Cardiac fibroblast (primary cell): Measurements from ENCODE around the gene PCDH9.
"Not testable (repeated sequence)": the region's sequence is repeated elsewhere in the genome, so short reads cannot be mapped to it uniquely, and the experiment has no call there.

Experiments used
- DNase-seq, 2 donors: peaks; one replicate each; pipeline versions ENCODE4 v3.0.0 to v3.0.0-alpha.2; 2010; ENCODE audit warnings: low read depth in 2 of 2
- H3K4me3 ChIP-seq, 2 donors: replicated peaks in 1 of 2; 1 replicate in 1 of 2; 2 replicates in 1 of 2; pipeline ENCODE4 v1.5.1; 2011; ENCODE audit warnings: low read depth in 2 of 2, low read length in 2 of 2, mild to moderate bottlenecking in 2 of 2, moderate library complexity in 1 of 2
- TF ChIP-seq, protein P1 (sequence below): IDR thresholded peaks from one replicate; pipeline ENCODE4 v1.5.1; 2011; ENCODE audit warnings: low read depth, mild to moderate bottlenecking, low read length, inconsistent platforms

PCDH9 gene

DNA sequence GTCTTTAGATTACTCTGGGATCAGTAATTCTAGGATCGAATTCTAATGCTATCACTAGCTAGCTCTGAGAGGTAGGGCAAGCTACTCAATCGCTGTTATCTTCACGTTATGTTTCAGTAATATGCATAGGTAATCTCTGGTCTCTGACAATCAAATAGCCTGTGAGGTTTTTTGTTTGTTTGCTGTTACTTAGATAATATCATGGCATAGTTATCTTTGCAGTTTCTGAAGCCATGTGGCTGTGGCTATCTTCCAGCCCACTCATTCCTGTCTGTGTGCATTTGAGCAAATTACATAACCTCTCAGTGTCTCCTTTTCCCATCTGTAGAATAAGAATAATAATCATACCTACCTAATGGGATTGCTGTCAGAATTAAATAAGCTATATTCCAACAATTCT lies 330.2 kb downstream of the PCDH9 start:
- peak in 1 of 2 donors; percentile 13 for DNase-seq
- TF ChIP-seq, protein P1, sequence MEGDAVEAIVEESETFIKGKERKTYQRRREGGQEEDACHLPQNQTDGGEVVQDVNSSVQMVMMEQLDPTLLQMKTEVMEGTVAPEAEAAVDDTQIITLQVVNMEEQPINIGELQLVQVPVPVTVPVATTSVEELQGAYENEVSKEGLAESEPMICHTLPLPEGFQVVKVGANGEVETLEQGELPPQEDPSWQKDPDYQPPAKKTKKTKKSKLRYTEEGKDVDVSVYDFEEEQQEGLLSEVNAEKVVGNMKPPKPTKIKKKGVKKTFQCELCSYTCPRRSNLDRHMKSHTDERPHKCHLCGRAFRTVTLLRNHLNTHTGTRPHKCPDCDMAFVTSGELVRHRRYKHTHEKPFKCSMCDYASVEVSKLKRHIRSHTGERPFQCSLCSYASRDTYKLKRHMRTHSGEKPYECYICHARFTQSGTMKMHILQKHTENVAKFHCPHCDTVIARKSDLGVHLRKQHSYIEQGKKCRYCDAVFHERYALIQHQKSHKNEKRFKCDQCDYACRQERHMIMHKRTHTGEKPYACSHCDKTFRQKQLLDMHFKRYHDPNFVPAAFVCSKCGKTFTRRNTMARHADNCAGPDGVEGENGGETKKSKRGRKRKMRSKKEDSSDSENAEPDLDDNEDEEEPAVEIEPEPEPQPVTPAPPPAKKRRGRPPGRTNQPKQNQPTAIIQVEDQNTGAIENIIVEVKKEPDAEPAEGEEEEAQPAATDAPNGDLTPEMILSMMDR, result no peak
- H3K4me3 ChIP-seq, result no peak overlapping the region

DNA sequence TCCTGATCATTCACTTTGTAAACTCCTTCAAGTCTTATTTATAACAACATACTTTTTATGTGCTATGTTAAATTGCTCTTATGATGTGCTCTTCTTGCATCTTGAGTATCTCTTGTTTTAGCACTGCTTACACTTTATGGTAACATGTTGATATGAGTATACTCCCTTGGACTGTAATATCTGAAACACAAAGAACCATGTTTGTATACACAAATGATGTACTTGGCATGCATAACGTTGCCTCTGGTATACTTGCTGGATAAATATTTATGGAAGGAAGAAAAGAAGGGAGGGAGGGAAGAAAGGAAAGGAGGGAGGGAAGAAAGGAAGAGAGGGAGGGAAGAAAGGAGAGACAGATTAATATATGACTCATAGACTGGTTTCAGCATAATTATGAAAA lies 333.2 kb downstream of the PCDH9 start:
- no peak overlapping the region for H3K4me3 ChIP-seq
- no peak for DNase-seq
- TF ChIP-seq, protein P1, result no peak

DNA sequence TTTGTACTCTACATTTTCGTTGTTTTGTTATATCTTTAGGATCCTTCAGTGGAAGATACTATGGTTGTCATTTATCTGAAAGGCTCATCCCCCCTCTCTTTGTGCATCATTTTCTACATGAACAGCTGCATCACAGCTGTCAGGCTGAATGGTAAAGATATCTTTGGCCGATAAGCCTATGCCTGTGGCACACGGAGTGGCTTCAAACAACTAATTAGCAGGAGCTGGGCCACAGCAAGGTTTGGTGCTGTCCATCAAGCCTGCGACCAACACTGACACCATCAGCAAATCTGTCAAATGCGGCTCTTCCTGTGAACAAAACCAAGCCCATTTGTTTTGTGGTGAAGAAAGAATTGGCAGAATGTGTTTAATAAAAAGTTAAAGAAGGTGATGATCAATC lies 334.4 kb downstream of the PCDH9 start:
- DNase-seq, result no peak
- TF ChIP-seq, protein P1, result no peak
- no peak overlapping the region for H3K4me3 ChIP-seq

DNA sequence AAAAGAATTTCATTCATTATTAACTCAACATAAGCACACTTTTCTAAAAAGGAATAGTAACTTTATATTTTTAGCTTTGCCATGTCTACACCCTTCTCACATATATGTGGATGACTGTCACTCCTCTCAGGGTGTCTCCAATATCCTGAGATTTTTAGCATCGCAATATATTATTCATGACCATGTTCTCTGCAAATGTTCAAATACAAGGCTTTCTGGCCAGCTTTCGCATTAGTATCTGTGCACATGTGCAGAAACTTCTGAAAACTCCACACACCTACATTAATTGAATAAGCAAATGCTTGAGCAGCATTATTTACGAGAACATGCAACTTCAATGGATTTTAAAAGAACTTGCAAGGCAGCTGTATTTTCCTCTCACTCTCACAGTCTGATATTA lies 334.8 kb downstream of the PCDH9 start:
- TF ChIP-seq, protein P1, result no peak
- no peak overlapping the region for H3K4me3 ChIP-seq
- DNase-seq, result no peak

GRCh38 chr13:66888698-66889097 lies 341.4 kb downstream of the PCDH9 start:
- no peak overlapping the region for H3K4me3 ChIP-seq
- TF ChIP-seq, protein P1, result no peak
- peak; percentile 5 to 25 for DNase-seq

GRCh38 chr13:66887088-66887487 lies 343.0 kb downstream of the PCDH9 start:
- no peak overlapping the region for H3K4me3 ChIP-seq
- TF ChIP-seq, protein P1, result no peak
- peak; percentile 18 to 73 for DNase-seq

- no peak overlapping the region for H3K4me3 ChIP-seq
- TF ChIP-seq, protein P1, result no peak
- no peak for DNase-seq
These were observed 343.9 kb downstream of the PCDH9 start for GRCh38 chr13:66886264-66886663.

DNA sequence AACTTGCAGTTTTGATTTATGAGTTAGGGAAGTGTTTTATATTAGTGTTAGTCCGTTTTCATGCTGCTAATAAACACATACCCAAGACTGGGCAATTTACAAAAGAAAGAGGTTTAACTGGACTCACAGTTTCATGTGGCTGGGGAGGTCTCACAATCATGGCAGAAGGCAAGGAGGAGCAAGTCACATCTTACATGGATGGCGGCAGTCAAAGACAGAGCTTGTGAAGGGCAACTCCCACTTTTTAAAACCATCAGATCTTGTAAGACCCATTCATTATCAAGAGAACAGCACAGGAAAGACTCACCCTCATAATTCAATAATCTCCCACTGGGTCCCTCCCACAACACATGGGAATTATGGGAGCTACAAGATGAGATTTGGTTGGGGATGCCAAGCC lies 349.0 kb downstream of the PCDH9 start:
- DNase-seq, H3K4me3 ChIP-seq: not testable (repeated sequence)
